Measurements from ENCODE around the gene RPL15. TPM values are rescaled to one million over a fixed set of nuclear protein-coding genes. Genes with fewer than 3 reads are reported as not detected.
"Not testable (repeated sequence)": the region's sequence is repeated elsewhere in the genome, so short reads cannot be mapped to it uniquely, and the experiment has no call there.

Gene RPL15
- total RNA-seq, 2 donors from 2014 or later, result 1,434 to 1,547 TPM

DNA sequence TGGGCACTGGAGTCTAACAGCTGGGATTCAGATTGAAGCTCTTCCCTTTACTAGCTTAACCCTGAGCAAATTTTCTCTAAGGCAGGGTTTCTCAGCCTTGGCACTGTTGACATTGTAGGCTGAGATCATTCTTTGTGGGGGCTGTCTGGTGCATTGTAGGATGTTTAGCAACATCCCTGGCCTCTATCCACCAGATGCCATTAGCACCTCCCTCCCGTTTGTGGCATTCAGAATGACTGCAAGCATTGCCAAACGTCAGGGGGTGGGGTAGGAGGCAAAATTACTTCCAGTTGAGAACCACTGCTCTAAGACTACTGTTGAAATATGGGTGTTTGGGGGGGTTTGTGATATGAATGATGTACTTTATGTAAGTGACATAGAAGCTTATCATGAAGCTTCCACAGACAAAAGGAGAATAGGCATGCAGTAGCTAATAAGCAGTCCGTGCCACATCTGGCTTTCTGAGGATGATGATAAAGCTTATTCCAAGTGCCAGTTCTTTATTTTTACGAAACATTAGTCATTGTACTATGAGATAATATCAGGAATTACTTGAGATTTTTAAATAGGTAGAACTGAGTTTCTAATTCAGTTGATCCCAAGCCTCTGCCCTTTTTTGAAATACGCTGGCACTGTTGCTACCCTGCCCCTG lies 39.5 kb upstream of the RPL15 start:
- H3K27me3 ChIP-seq, result no peaks in the 10 kb centered on the region
- no peaks in the 10 kb centered on the region for H3K36me3 ChIP-seq
- H3K4me1 ChIP-seq, result no peaks in the 10 kb centered on the region
- no peak overlapping the region for H3K4me3 ChIP-seq
- no peak overlapping the region for H3K9ac ChIP-seq (ENCODE audit: low read depth in 2 of 2, low read length in 2 of 2)
- no peak for DNase-seq
- intact Hi-C loops (cut with DNase I), result no loop called here
- no peak overlapping the region for H3K27ac ChIP-seq
- H3K9me3 ChIP-seq, result no peaks in the 10 kb centered on the region
- TF ChIP-seq, protein P1, sequence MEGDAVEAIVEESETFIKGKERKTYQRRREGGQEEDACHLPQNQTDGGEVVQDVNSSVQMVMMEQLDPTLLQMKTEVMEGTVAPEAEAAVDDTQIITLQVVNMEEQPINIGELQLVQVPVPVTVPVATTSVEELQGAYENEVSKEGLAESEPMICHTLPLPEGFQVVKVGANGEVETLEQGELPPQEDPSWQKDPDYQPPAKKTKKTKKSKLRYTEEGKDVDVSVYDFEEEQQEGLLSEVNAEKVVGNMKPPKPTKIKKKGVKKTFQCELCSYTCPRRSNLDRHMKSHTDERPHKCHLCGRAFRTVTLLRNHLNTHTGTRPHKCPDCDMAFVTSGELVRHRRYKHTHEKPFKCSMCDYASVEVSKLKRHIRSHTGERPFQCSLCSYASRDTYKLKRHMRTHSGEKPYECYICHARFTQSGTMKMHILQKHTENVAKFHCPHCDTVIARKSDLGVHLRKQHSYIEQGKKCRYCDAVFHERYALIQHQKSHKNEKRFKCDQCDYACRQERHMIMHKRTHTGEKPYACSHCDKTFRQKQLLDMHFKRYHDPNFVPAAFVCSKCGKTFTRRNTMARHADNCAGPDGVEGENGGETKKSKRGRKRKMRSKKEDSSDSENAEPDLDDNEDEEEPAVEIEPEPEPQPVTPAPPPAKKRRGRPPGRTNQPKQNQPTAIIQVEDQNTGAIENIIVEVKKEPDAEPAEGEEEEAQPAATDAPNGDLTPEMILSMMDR (IDR thresholded peaks at IDR 0.05), result no peak

DNA sequence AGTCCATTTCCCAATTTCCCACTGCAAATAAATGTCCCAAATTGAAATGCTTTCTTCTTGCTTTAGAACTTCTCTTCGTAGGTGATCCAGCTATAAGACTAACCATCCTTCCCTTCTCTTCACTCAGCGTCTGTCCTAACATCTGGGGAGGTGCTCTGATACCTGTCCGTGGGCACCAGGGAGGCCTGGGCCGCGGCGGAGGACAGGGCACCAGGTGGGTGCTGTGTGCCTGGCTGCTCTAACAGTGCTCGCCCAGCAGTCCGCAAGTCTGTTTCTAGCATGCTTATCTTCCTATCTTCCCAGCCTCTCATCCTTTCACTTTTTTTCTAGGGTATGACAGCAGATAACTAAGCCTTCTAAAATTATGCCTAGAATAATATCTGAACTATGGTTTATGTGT lies 37.4 kb upstream of the RPL15 start:
- no peaks in the 10 kb centered on the region for H3K27me3 ChIP-seq
- no peak overlapping the region for H3K4me3 ChIP-seq
- no peak overlapping the region for H3K27ac ChIP-seq
- intact Hi-C loops (cut with DNase I), result no loop called here
- no peaks in the 10 kb centered on the region for H3K4me1 ChIP-seq
- TF ChIP-seq, protein P1 (IDR thresholded peaks at IDR 0.05), result no peak
- no peak for DNase-seq
- H3K9me3 ChIP-seq, result no peaks in the 10 kb centered on the region
- no peak overlapping the region for H3K9ac ChIP-seq (ENCODE audit: low read depth in 2 of 2, low read length in 2 of 2)
- H3K36me3 ChIP-seq, result no peaks in the 10 kb centered on the region

DNA sequence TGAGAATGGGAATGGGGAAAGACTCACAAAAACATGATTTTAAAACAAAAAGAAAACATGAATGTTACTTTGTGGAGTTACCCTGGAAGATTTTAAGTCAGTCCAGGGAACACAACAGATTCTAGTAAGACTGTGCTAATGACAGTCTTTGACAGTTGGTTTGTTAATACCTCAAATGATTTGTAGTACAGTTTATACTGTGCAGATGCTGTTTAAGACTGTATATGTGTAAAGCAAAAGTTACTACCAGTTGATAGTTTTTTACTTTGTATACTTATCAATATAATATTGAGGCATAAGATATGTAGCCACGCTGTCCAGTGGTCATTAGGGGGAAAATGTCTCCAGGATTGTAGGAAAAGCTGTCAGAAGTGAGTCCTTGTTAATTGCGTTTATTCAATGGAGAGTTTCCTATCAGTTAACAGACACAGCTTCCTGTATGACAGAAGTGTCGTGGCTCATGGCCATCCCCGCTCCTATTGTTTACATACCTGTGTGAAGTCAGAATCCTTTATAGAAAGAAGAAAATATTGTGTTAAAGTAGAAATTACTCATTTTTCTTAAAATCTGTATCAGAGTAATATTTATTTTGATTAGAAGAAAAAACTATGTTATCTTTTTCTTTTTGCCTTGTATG lies 36.1 kb upstream of the RPL15 start:
- TF ChIP-seq, protein P1 (IDR thresholded peaks at IDR 0.05), result no peak
- Histone ChIP-seq H3K4me1 (no peaks in the 10 kb centered on the region), H3K27me3 (no peaks in the 10 kb centered on the region), H3K36me3 (no peaks in the 10 kb centered on the region), H3K27ac (no peak overlapping the region), H3K4me3 (no peak overlapping the region), H3K9me3 (no peaks in the 10 kb centered on the region), H3K9ac (ENCODE audit: low read depth in 2 of 2, low read length in 2 of 2) (no peak overlapping the region)
- intact Hi-C loops (cut with DNase I), result loop anchor here (10.0 kb wide), 1 partner anchor 804 kb away; no protein-coding TSS in a partner anchor
- no peak for DNase-seq

DNA sequence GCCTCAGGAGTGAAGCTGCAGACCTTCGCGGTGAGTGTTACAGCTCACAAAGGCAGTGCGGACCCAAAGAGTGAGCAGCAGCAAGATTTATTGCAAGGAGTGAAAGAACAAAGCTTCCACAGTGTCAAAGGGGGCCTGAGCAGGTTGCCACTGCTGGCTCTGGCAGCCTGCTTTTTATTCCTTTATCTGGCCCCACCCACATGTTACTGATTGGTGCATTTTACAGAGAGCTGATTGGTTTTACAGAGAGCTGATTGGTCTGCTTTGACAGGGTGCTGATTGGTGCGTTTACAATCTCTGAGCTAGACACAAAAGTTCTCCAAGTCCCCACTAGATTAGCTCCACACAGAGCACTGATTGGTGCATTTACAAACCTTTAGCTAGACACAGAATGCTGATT lies 34.9 kb upstream of the RPL15 start:
- not testable (repeated sequence) for H3K4me3 ChIP-seq; H3K9ac ChIP-seq (ENCODE audit: low read depth in 2 of 2, low read length in 2 of 2); H3K27ac ChIP-seq; H3K9me3 ChIP-seq; H3K4me1 ChIP-seq; H3K36me3 ChIP-seq; H3K27me3 ChIP-seq; DNase-seq
- intact Hi-C loops (cut with DNase I), result loop anchor here (10.0 kb wide), 1 partner anchor 803 kb away; no protein-coding TSS in a partner anchor

DNA sequence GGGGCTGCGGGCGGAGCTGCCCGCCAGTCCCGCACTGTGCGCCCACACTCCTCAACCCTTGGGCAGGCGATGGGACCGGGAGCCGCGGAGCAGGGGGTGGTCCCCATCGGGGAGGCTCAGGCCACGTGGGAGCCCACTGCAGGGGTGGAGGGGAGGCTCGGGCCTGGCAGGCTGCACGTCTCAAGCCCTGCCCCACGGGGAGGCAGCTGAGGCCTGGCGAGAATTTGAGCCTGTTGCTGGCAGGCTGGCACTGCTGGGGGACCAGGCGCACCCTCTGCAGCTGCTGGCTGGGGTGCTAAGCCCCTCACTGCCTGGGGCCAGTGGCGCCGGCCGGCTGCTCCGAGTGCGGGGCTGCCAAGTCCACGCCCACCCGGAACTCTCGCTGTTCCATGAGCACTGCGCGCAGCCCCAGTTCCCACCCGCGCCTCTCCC lies 34.4 kb upstream of the RPL15 start:
- H3K4me3 ChIP-seq, result no peak overlapping the region

More for the DNA sequence above, 34.4 kb upstream of the RPL15 start:
- TF ChIP-seq, protein P1 (IDR thresholded peaks at IDR 0.05), result no peak
- no peaks in the 10 kb centered on the region for H3K4me1 ChIP-seq
- intact Hi-C loops (cut with DNase I), result loop anchor here (10.0 kb wide), 1 partner anchor 802 kb away; no protein-coding TSS in a partner anchor
- no peaks in the 10 kb centered on the region for H3K9me3 ChIP-seq
- H3K36me3 ChIP-seq, result no peaks in the 10 kb centered on the region
- H3K27me3 ChIP-seq, result no peaks in the 10 kb centered on the region
- no peak overlapping the region for H3K27ac ChIP-seq
- H3K9ac ChIP-seq (ENCODE audit: low read depth in 2 of 2, low read length in 2 of 2), result no peak overlapping the region
- DNase-seq, result no peak

Data from colonic mucosa (tissue), 4 donors.